ENCODE results near the gene ASB15. TPM values are rescaled to one million over a fixed set of nuclear protein-coding genes. Genes with fewer than 3 reads are reported as not detected.

ASB15 gene
- total and polyA plus RNA-seq, 2 of the 13 experiments (the other 11 are each of a cell fraction or from before 2014, with no cell fraction given): not detected

- TF ChIP-seq ZNF143 (CRISPR knock-in tag; IDR thresholded peaks at IDR 0.05): no peak
Observed at GRCh38 chr7:123602648-123603047, 1.0 kb downstream of the ASB15 start (continued).

DNA sequence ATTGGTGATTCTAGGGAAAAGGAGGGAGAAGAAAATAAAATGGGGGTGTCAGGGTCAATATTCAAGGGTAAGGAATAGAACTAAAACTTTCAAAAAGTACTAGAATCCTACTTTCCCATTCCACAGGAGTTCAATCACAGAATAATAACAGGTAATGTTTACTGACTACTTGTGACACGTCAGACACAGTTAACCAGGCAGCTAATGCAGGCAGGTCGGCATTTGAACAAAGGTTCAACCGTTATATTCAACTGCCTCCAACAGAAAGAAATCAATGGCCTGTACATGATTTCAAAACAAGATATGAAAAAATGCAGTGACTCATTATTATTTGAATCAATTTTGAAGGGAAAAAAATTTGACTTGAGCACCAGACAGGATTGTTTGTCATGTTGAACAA, 3.1 kb downstream of the ASB15 start:
- H3K9ac ChIP-seq (ENCODE audit: insufficient read depth, low read depth, low read length): no peak overlapping the region
- H3K4me1 ChIP-seq (ENCODE audit: insufficient read depth, low read length): no peaks in the 10 kb centered on the region
- FAIRE-seq (no peak), DNase-seq (ENCODE audit: low spot score) (no peak), ATAC-seq (no peak)
- BruUV-seq (replicated peaks): no TSS peak
- H3K4me3 ChIP-seq (replicated peaks in 1 of 3; ENCODE audit: insufficient read depth in 1 of 3, low read depth in 2 of 3, low read length in 3 of 3): no peak overlapping the region
- H2AFZ ChIP-seq (ENCODE audit: low read length): no peak overlapping the region
- H3K79me2 ChIP-seq (ENCODE audit: insufficient read depth, low read length): no peaks in the 10 kb centered on the region
- in situ Hi-C loops (cut with HindIII; ENCODE audit: extremely low pct_ligation_motif_present, low pct_unique_long_range_greater_than_20kb) (no loop called here), intact Hi-C loops (cut with micrococcal nuclease; ENCODE audit: unreplicated experiment) (no loop called here)
- no peaks in the 10 kb centered on the region for H3K9me3 ChIP-seq (ENCODE audit: low read length)
- no peaks in the 10 kb centered on the region for H3K36me3 ChIP-seq (replicated peaks in 1 of 2; ENCODE audit: control insufficient read depth in 1 of 2, insufficient read depth in 2 of 2, low read length in 2 of 2)
- no peak overlapping the region for H3K27ac ChIP-seq (ENCODE audit: extremely low read length, insufficient read depth, low read length)
- TF ChIP-seq THRA (CRISPR knock-in tag; IDR thresholded peaks at IDR 0.05; ENCODE audit: borderline replicate concordance) (no peak), NR1H2 (CRISPR knock-in tag; IDR thresholded peaks at IDR 0.05; ENCODE audit: borderline replicate concordance, low read depth) (no peak), ZNF777 (CRISPR knock-in tag; IDR thresholded peaks at IDR 0.05) (no peak), MAFK (conservative IDR thresholded peaks at IDR 0.05 in 1 of 2, IDR thresholded peaks at IDR 0.05 in 1 of 2; ENCODE audit: low read length in 2 of 2) (no peak), ZKSCAN1 (IDR thresholded peaks at IDR 0.05; ENCODE audit: low read length) (no peak), ZHX1 (CRISPR knock-in tag; IDR thresholded peaks at IDR 0.05; ENCODE audit: low read depth) (no peak), ZNF496 (CRISPR knock-in tag; IDR thresholded peaks at IDR 0.05; ENCODE audit: insufficient replicate concordance) (no peak), MTA1 (CRISPR knock-in tag; IDR thresholded peaks at IDR 0.05; ENCODE audit: borderline replicate concordance) (no peak), HCFC1 (IDR thresholded peaks at IDR 0.05; ENCODE audit: low read depth, low read length) (no peak), KDM4B (CRISPR knock-in tag; IDR thresholded peaks at IDR 0.05) (no peak)
- TF ChIP-seq, protein P1, sequence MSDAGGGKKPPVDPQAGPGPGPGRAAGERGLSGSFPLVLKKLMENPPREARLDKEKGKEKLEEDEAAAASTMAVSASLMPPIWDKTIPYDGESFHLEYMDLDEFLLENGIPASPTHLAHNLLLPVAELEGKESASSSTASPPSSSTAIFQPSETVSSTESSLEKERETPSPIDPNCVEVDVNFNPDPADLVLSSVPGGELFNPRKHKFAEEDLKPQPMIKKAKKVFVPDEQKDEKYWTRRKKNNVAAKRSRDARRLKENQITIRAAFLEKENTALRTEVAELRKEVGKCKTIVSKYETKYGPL (CRISPR knock-in tag; IDR thresholded peaks at IDR 0.05): no peak
- TF ChIP-seq, protein P2, sequence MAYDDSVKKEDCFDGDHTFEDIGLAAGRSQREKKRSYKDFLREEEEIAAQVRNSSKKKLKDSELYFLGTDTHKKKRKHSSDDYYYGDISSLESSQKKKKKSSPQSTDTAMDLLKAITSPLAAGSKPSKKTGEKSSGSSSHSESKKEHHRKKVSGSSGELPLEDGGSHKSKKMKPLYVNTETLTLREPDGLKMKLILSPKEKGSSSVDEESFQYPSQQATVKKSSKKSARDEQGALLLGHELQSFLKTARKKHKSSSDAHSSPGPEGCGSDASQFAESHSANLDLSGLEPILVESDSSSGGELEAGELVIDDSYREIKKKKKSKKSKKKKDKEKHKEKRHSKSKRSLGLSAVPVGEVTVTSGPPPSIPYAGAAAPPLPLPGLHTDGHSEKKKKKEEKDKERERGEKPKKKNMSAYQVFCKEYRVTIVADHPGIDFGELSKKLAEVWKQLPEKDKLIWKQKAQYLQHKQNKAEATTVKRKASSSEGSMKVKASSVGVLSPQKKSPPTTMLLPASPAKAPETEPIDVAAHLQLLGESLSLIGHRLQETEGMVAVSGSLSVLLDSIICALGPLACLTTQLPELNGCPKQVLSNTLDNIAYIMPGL (CRISPR knock-in tag; IDR thresholded peaks at IDR 0.05; ENCODE audit: borderline replicate concordance in 1 of 2, low read depth in 1 of 2): no peak
- 2% methylated on average over 3 of the region's 3 CpGs for WGBS (ENCODE audit: low lambda C conversion rate)
- ChIA-PET CTCF (ENCODE audit: low intra/inter-chr PET ratio, low total read pairs) (no interaction called here), POLR2A (no interaction called here)
- H3K27me3 ChIP-seq (ENCODE audit: control insufficient read depth in 1 of 2, insufficient read depth in 2 of 2, low read length in 2 of 2): no peaks in the 10 kb centered on the region
- H4K20me1 ChIP-seq (ENCODE audit: insufficient read depth, low read length): no peaks in the 10 kb centered on the region
- no peak overlapping the region for H3K4me2 ChIP-seq (ENCODE audit: low read depth, low read length)
